Ovary (tissue), 9 donors: ENCODE data around the gene CBX6. TPM values are rescaled to one million over a fixed set of nuclear protein-coding genes. Genes with fewer than 3 reads are reported as not detected.

Experiments
- DNase-seq, 5 donors: peaks; one replicate each; pipeline ENCODE4 v3.0.0-alpha.2; 2019 to 2020
- H3K27ac ChIP-seq, 2 donors: fragments of 200-600 bp; one replicate each; pipeline versions ENCODE4 v1.5.1 to v1.8.0; 2019 to 2022
- H3K27me3 ChIP-seq: fragments of 200-600 bp; one replicate; pipeline ENCODE4 v1.8.0; 2022
- H3K36me3 ChIP-seq: fragments of 200-600 bp; sonication (generic); one replicate; pipeline ENCODE4 v1.5.1; 2019
- H3K4me1 ChIP-seq: one replicate; pipeline ENCODE4 v1.8.1; 2013; ENCODE audit warnings: mild to moderate bottlenecking, moderate library complexity; ENCODE audit not compliant: insufficient read depth
- H3K4me3 ChIP-seq: fragments of 200-600 bp; sonication (generic); one replicate; pipeline ENCODE4 v1.5.1; 2017
- H3K9me3 ChIP-seq, 2 donors: fragments of 200-600 bp in 1 of 2; sonication (generic) in 1 of 2; one replicate each; pipeline versions ENCODE4 v1.5.1 to v1.8.1; 2013 to 2019; ENCODE audit warnings: mild to moderate bottlenecking in 1 of 2, moderate library complexity in 1 of 2
- CTCF ChIP-seq, 3 donors: fragments of 450-650 bp in 2 of 3; fragments of 200-600 bp in 1 of 3; IDR thresholded peaks; one replicate each; pipeline versions ENCODE4 v1.5.1 to v1.8.0; 2016 to 2022; ENCODE audit warnings: antibody characterized with exemption in 3 of 3, mild to moderate bottlenecking in 1 of 3
- EP300 ChIP-seq: sonication (generic); formaldehyde crosslinking; IDR thresholded peaks from one replicate; pipeline ENCODE4 v1.6.1; 2017; ENCODE audit warnings: antibody characterized with exemption
- POLR2A ChIP-seq: fragments of 450-650 bp; IDR thresholded peaks from one replicate; pipeline ENCODE4 v1.6.1; 2017; ENCODE audit warnings: antibody characterized with exemption, mild to moderate bottlenecking, moderate library complexity
- WGBS, 3 donors: extraction: QIAGEN DNeasy Blood & Tissue Kit in 1 of 3; methylation state at CpG; one replicate each; pipeline versions ENCODE4 v1.1.5 to v1.1.7; 2013 to 2017; 5-methylcytosine and 5-hydroxymethylcytosine counted together
- intact Hi-C, 4 donors: fragments of 100-400 bp; cut with DNase I; formaldehyde crosslinking; loops; one replicate each; pipeline versions ENCODE4 v1.11.0 to v1.15.1; 2022 to 2023
- polyA plus RNA-seq, 2 donors: library from polyadenylated mRNA; stranded (reverse); fragments of 200-250 nt in 1 of 2; fragments of 350-450 nt in 1 of 2; fragmentation: Illumina TruSeq in 1 of 2; extraction: RNeasy Lipid Tissue Mini Kit (QIAGEN cat#74804) in 1 of 2; gene quantifications; one replicate each; pipeline ENCODE4 v1.2.3, GENCODE V29; 2013 to 2014
- total RNA-seq, 7 donors: library from RNA; depleted of rRNA in 2 of 7; stranded (reverse); fragments of >200 nt in 2 of 7; fragmentation: NEBNext Ultra II Directional in 3 of 7; extraction: Animal tissue kit (Norgen Biotek cat#: 25700) in 3 of 7; gene quantifications; one replicate each; pipeline versions ENCODE4 v1.1.0 to v1.2.4, GENCODE V29; 2016 to 2023
- donor health status: DM: no; HTN: no; CAD: no; lungs with moderate emphysema.
- donor health status: DM: no; HTN: no; CAD: no.
- donor health status: Bipolar disorder and iron deficiency.
- donor health status: DM: yes; HTN: yes; CAD: no.
- donor health status: DM: no; HTN: no; CAD: no.
- donor health status: DM: yes; HTN: yes; CAD: no.

Gene CBX6
- total and polyA plus RNA-seq, 9 donors, result 22.6 to 175 (median 115) TPM

GRCh38 chr22:38853196-38853651, 18.8 kb downstream of the CBX6 start:
- intact Hi-C loops, result no loop called here
- no peaks in the 10 kb centered on the region for H3K9me3 ChIP-seq
- no peak for DNase-seq
- no peaks in the 10 kb centered on the region for H3K27me3 ChIP-seq
- H3K4me3 ChIP-seq, result no peak overlapping the region
- H3K4me1 ChIP-seq, result no peaks in the 10 kb centered on the region
- TF ChIP-seq POLR2A, result no peak
- TF ChIP-seq EP300, result no peak
- no peaks in the 10 kb centered on the region for H3K36me3 ChIP-seq
- 75 to 82% (median 75%) methylated on average over 9 of the region's 9 CpGs for WGBS, 3 donors
- H3K27ac ChIP-seq, result no peak overlapping the region

- H3K27ac ChIP-seq, result no peak overlapping the region
- intact Hi-C loops, result no loop called here
- no peaks in the 10 kb centered on the region for H3K27me3 ChIP-seq
- no peaks in the 10 kb centered on the region for H3K9me3 ChIP-seq
- WGBS, 3 donors, result 87 to 100% (median 89%) methylated on average over 1 of the region's 1 CpG
- no peak for TF ChIP-seq CTCF (IDR thresholded peaks at IDR 0.05)
- TF ChIP-seq EP300, result no peak
- no peak for TF ChIP-seq POLR2A
- H3K4me1 ChIP-seq, result no peaks in the 10 kb centered on the region
- DNase-seq, result no peak
- no peak overlapping the region for H3K4me3 ChIP-seq
- H3K36me3 ChIP-seq, result no peaks in the 10 kb centered on the region
These were observed 19.5 kb downstream of the CBX6 start for GRCh38 chr22:38852522-38852921.

GRCh38 chr22:38850941-38851849, 20.8 kb downstream of the CBX6 start:
- Histone ChIP-seq H3K27me3 (no peaks in the 10 kb centered on the region), H3K4me1 (no peaks in the 10 kb centered on the region), H3K4me3 (no peak overlapping the region), H3K27ac (no peak overlapping the region), H3K9me3 (no peaks in the 10 kb centered on the region), H3K36me3 (no peaks in the 10 kb centered on the region)
- intact Hi-C loops, result no loop called here
- WGBS, 3 donors, result 50 to 54% (median 52%) methylated on average over 15 of the region's 15 CpGs
- DNase-seq, result no peak
- TF ChIP-seq POLR2A (no peak), EP300 (no peak), CTCF (IDR thresholded peaks at IDR 0.05) (no peak)

- intact Hi-C loops, result no loop called here
- H3K9me3 ChIP-seq, result no peaks in the 10 kb centered on the region
- H3K27me3 ChIP-seq, result no peaks in the 10 kb centered on the region
- no peak for DNase-seq
- no peak for TF ChIP-seq CTCF (IDR thresholded peaks at IDR 0.05)
- TF ChIP-seq POLR2A, result no peak
- no peak for TF ChIP-seq EP300
- no peak overlapping the region for H3K27ac ChIP-seq
- no peaks in the 10 kb centered on the region for H3K4me1 ChIP-seq
- H3K4me3 ChIP-seq, result no peak overlapping the region
- WGBS, 3 donors, result 54 to 66% (median 63%) methylated on average over 2 of the region's 2 CpGs
- no peaks in the 10 kb centered on the region for H3K36me3 ChIP-seq
These were observed 21.6 kb downstream of the CBX6 start for GRCh38 chr22:38850399-38850798.

- intact Hi-C loops, result loop anchor here in 2 of 4 donors (5.0 to 10.0 kb wide), 2 partner anchors 75 to 78 kb away; no protein-coding TSS in a partner anchor
These were observed 22.2 kb downstream of the CBX6 start for GRCh38 chr22:38849811-38850210.

More at GRCh38 chr22:38849811-38850210, 22.2 kb downstream of the CBX6 start:
- Histone ChIP-seq H3K9me3 (no peaks in the 10 kb centered on the region), H3K27ac (no peak overlapping the region), H3K36me3 (no peaks in the 10 kb centered on the region), H3K4me3 (no peak overlapping the region), H3K27me3 (no peaks in the 10 kb centered on the region), H3K4me1 (no peaks in the 10 kb centered on the region)
- no peak for DNase-seq
- TF ChIP-seq CTCF (IDR thresholded peaks at IDR 0.05), result no peak
- no peak for TF ChIP-seq POLR2A
- no peak for TF ChIP-seq EP300
- 42 to 54% (median 49%) methylated on average over 6 of the region's 6 CpGs for WGBS, 3 donors
